H1 (cell line): ENCODE measurements around the gene PHACTR1. TPM values are rescaled to one million over a fixed set of nuclear protein-coding genes. Genes with fewer than 3 reads are reported as not detected.

ENCODE experiments used
- CHD7 ChIP-seq: fragments of 300-600 bp; sonication (generic); IDR thresholded peaks from 2 replicates; pipeline ENCODE4 v1.7.1; 2012; ENCODE audit warnings: low read length, moderate library complexity, mild to moderate bottlenecking, inconsistent platforms; ENCODE audit not compliant: insufficient replicate concordance
- polyA plus RNA-seq, 7 experiments: library from polyadenylated mRNA; depleted of rRNA in 3 of 7; stranded (reverse) in 5 of 7; unstranded in 2 of 7; fragments of >200 nt in 5 of 7; fragments of 200-250 nt in 2 of 7; gene quantifications; 1 replicate in 5 of 7; 2 replicates in 1 of 7; 4 replicates in 1 of 7; pipeline versions ENCODE4 v1.2.1 to v1.2.3, GENCODE V29; 2011 to 2013; ENCODE audit warnings: missing spikeins in 2 of 7, mixed read lengths in 2 of 7
- total RNA-seq: library from RNA; stranded (reverse); fragmentation: NEBNext Ultra II Directional; extraction: Animal tissue kit (Norgen Biotek cat#: 25700); gene quantifications from 2 replicates; pipeline ENCODE4 v1.2.1, GENCODE V29; 2021

PHACTR1 gene
- total and polyA plus RNA-seq, 2 of the 8 experiments (the other 6 are each of a cell fraction or from before 2014, with no cell fraction given) = 3.9 to 17.1 TPM

DNA sequence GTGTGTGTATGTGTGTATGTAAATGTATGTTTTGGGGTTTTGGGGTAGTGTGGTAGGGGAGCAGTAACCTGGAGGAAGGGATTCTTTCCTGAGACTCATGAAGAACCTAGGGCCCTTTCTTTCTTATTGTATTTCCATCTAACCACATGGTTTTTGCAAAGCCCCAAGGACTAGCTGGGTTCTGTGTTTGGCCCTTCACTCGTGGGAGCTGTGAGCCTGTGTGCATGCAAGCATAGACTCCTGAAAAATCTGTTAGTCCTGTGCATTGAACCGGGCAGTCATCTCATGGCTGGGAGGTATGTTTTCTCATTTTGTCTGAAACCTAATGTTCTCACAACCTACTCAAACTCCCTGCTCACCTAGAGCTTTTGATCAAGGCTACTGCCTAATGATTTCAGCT, 219.1 kb downstream of the PHACTR1 start (continued):
- TF ChIP-seq CHD7 = no peak
- TF ChIP-seq, all 59 proteins: peak for 0
